Osteoblast (primary cell): Measurements from ENCODE around the gene WDR70. TPM values are rescaled to one million over a fixed set of nuclear protein-coding genes. Genes with fewer than 3 reads are reported as not detected.
A peak's percentile ranks its signal among the peaks of the same experiment; 100 is the strongest.
"Not testable (repeated sequence)": the region's sequence is repeated elsewhere in the genome, so short reads cannot be mapped to it uniquely, and the experiment has no call there.

Source experiments
- DNase-seq: peaks from one replicate; pipeline ENCODE4 v3.0.0; 2011; ENCODE audit warnings: low spot score, mixed read lengths; ENCODE audit not compliant: insufficient read length; ENCODE audit errors: missing footprints
- H2AFZ ChIP-seq: 2 replicates; pipeline ENCODE4 v1.6.0; 2011; ENCODE audit warnings: mild to moderate bottlenecking, low read length
- H3K27ac ChIP-seq: 2 replicates; pipeline ENCODE4 v1.5.1; 2011; ENCODE audit warnings: mild to moderate bottlenecking, low read depth, low read length, moderate library complexity
- H3K27me3 ChIP-seq: 2 replicates; pipeline ENCODE4 v1.6.0; 2012; ENCODE audit warnings: mild to moderate bottlenecking, control low read depth, inconsistent platforms, low read length, moderate library complexity; ENCODE audit not compliant: insufficient read depth
- H3K36me3 ChIP-seq: 2 replicates; pipeline ENCODE4 v1.5.1; 2011; ENCODE audit warnings: mild to moderate bottlenecking, low read length, control low read depth, moderate library complexity; ENCODE audit not compliant: insufficient read depth
- H3K4me1 ChIP-seq: 2 replicates; pipeline ENCODE4 v1.5.1; 2011; ENCODE audit warnings: mild to moderate bottlenecking, low read length, control low read depth, moderate library complexity; ENCODE audit not compliant: insufficient read depth
- H3K4me2 ChIP-seq: 2 replicates; pipeline ENCODE4 v1.6.0; 2011; ENCODE audit warnings: mild to moderate bottlenecking, low read length; ENCODE audit not compliant: insufficient read depth
- H3K4me3 ChIP-seq: fragments of 200-600 bp; sonication (generic); 3 replicates; pipeline ENCODE4 v1.5.1; 2012; ENCODE audit warnings: mild to moderate bottlenecking, low read length, inconsistent platforms; ENCODE audit not compliant: insufficient read depth
- H3K79me2 ChIP-seq: 2 replicates; pipeline ENCODE4 v1.6.0; 2012; ENCODE audit warnings: mild to moderate bottlenecking, low read length, control low read depth, inconsistent platforms; ENCODE audit not compliant: insufficient read depth
- H3K9me3 ChIP-seq: 2 replicates; pipeline ENCODE4 v1.5.1; 2011; ENCODE audit warnings: low read depth, low read length, control low read depth
- H4K20me1 ChIP-seq: 2 replicates; pipeline ENCODE4 v1.6.0; 2012; ENCODE audit warnings: mild to moderate bottlenecking, low read length, control low read depth; ENCODE audit not compliant: insufficient read depth
- CTCF ChIP-seq: IDR thresholded peaks from 2 replicates; pipeline ENCODE4 v1.5.1; 2011; ENCODE audit warnings: mild to moderate bottlenecking, low read depth, low read length, moderate library complexity; ENCODE audit errors: extremely low read depth
- total RNA-seq: library from RNA; depleted of rRNA; stranded (reverse); fragments of >200 nt; gene quantifications from 2 replicates; pipeline ENCODE4 v1.2.3, GENCODE V29; 2012

WDR70 gene
- total RNA-seq, 1 donor = 32.2 TPM

GRCh38 chr5:37454402-37455055, 75.4 kb downstream of the WDR70 start:
- peak overlapping the region; percentile 31 for H3K27ac ChIP-seq
- H3K4me1 ChIP-seq, H3K9me3 ChIP-seq, H3K4me2 ChIP-seq, DNase-seq, H3K4me3 ChIP-seq, H4K20me1 ChIP-seq, H3K27me3 ChIP-seq, H3K79me2 ChIP-seq, H3K36me3 ChIP-seq, H2AFZ ChIP-seq: not testable (repeated sequence)

GRCh38 chr5:37463191-37464051, 84.3 kb downstream of the WDR70 start:
- H2AFZ ChIP-seq, H3K36me3 ChIP-seq, H3K27ac ChIP-seq, H3K4me1 ChIP-seq, H4K20me1 ChIP-seq, H3K4me2 ChIP-seq, H3K4me3 ChIP-seq, H3K79me2 ChIP-seq, H3K9me3 ChIP-seq, H3K27me3 ChIP-seq, DNase-seq: not testable (repeated sequence)

GRCh38 chr5:37464581-37464980, 85.5 kb downstream of the WDR70 start:
- not testable (repeated sequence) for DNase-seq, H3K36me3 ChIP-seq, H3K27me3 ChIP-seq, H3K9me3 ChIP-seq, H3K4me3 ChIP-seq, H2AFZ ChIP-seq, H3K4me1 ChIP-seq, H3K27ac ChIP-seq, H3K4me2 ChIP-seq, H4K20me1 ChIP-seq, H3K79me2 ChIP-seq
- peak; percentile 15 for TF ChIP-seq CTCF

GRCh38 chr5:37469383-37469782, 90.3 kb downstream of the WDR70 start:
- not testable (repeated sequence) for H4K20me1 ChIP-seq, H3K79me2 ChIP-seq, H2AFZ ChIP-seq, H3K36me3 ChIP-seq, H3K9me3 ChIP-seq, H3K4me3 ChIP-seq, H3K27ac ChIP-seq, H3K27me3 ChIP-seq, H3K4me1 ChIP-seq, H3K4me2 ChIP-seq
- peak; percentile 29 for DNase-seq

- no peak overlapping the region for H3K4me3 ChIP-seq
- no peaks in the 10 kb centered on the region for H3K9me3 ChIP-seq
- no peak for TF ChIP-seq CTCF
- H3K4me2 ChIP-seq = no peak overlapping the region
- H3K79me2 ChIP-seq = no peaks in the 10 kb centered on the region
- no peaks in the 10 kb centered on the region for H3K4me1 ChIP-seq
- H2AFZ ChIP-seq = no peak overlapping the region
- H3K27ac ChIP-seq = no peak overlapping the region
- no peaks in the 10 kb centered on the region for H3K27me3 ChIP-seq
- H4K20me1 ChIP-seq = no peaks in the 10 kb centered on the region
- H3K36me3 ChIP-seq = no peaks in the 10 kb centered on the region
- DNase-seq = no peak
Measured at GRCh38 chr5:37471666-37472197, 92.6 kb downstream of the WDR70 start.
